Duodenal mucosa (tissue), 2 donors: ENCODE measurements around the gene ENOX2.

Experiments used
- H3K27ac ChIP-seq: one replicate; pipeline ENCODE4 v1.7.0; 2013; ENCODE audit warnings: low read depth, low read length
- H3K27me3 ChIP-seq, 2 donors: one replicate each; pipeline ENCODE4 v1.7.0; 2013; ENCODE audit warnings: low read length in 2 of 2, control low read depth in 1 of 2; ENCODE audit not compliant: insufficient read depth in 2 of 2, control insufficient read depth in 1 of 2
- H3K36me3 ChIP-seq, 2 donors: one replicate each; pipeline ENCODE4 v1.7.0; 2013; ENCODE audit warnings: low read length in 2 of 2, control low read depth in 1 of 2; ENCODE audit not compliant: insufficient read depth in 2 of 2, control insufficient read depth in 1 of 2
- H3K4me1 ChIP-seq, 2 donors: one replicate each; pipeline ENCODE4 v1.7.0; 2013; ENCODE audit warnings: low read length in 2 of 2, control low read depth in 1 of 2; ENCODE audit not compliant: insufficient read depth in 2 of 2, control insufficient read depth in 1 of 2
- H3K4me3 ChIP-seq, 2 donors: one replicate each; pipeline ENCODE4 v1.7.0; 2013; ENCODE audit warnings: low read length in 2 of 2, low read depth in 1 of 2
- H3K9ac ChIP-seq, 2 donors: one replicate each; pipeline ENCODE4 v1.7.0; 2013; ENCODE audit warnings: low read length in 2 of 2, low read depth in 1 of 2
- H3K9me3 ChIP-seq, 2 donors: one replicate each; pipeline ENCODE4 v1.7.0; 2013; ENCODE audit warnings: low read length in 2 of 2, control low read depth in 1 of 2; ENCODE audit not compliant: control insufficient read depth in 1 of 2

Gene ENOX2

DNA sequence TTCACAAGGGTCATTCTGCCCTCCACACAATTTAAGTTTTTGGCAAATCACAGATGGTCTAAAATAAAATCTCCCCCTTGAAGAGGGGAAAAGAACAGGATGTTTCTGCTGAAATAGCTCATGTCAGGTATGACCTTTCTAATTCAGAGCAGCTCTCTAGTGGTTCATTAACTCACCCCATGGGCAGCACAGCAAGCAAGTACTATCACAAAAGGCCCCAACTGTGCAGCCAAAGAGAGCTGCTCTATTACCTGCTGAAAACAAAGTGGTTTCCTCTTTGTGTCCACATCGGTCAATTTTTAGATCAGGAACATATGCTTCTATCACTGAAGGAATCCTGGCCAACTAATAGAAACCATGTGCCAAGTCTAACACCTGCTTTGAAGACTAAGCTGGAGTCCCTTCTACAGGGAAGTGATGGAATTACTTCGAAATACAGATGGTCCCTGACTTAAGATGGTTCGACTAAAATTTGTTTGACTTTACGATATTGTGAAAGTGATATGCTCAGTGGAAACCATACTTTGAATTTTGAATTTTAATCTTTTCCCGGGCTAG, 164.3 kb downstream of the ENOX2 start:
- H3K27me3 ChIP-seq, result no peaks in the 10 kb centered on the region
- no peaks in the 10 kb centered on the region for H3K4me1 ChIP-seq
- no peak overlapping the region for H3K27ac ChIP-seq
- no peak overlapping the region for H3K9ac ChIP-seq
- H3K36me3 ChIP-seq, result no peaks in the 10 kb centered on the region
- H3K4me3 ChIP-seq, result no peak overlapping the region
- H3K9me3 ChIP-seq, result no peaks in the 10 kb centered on the region

DNA sequence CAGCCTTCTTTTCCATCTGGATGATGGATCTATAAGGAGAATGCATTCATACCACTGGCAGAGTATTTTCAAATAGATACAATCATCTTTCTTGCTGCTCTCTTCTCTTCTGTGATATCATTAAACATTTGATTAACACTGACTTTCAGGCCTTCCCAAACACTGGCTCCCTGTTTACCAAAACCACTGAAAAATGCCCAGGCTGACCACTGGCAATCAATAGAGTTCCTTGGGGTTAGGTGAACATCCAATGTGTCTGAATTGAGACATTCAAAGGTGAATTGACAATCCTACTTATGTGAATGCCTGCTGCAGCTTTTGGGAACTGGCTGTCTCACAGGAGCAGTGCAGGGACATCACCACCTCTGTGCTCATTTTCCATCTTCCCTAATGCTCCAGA, 168.3 kb downstream of the ENOX2 start:
- Histone ChIP-seq H3K4me3 (no peak overlapping the region), H3K27ac (no peak overlapping the region), H3K4me1 (no peaks in the 10 kb centered on the region), H3K36me3 (no peaks in the 10 kb centered on the region), H3K9ac (no peak overlapping the region), H3K9me3 (no peaks in the 10 kb centered on the region), H3K27me3 (no peaks in the 10 kb centered on the region)

DNA sequence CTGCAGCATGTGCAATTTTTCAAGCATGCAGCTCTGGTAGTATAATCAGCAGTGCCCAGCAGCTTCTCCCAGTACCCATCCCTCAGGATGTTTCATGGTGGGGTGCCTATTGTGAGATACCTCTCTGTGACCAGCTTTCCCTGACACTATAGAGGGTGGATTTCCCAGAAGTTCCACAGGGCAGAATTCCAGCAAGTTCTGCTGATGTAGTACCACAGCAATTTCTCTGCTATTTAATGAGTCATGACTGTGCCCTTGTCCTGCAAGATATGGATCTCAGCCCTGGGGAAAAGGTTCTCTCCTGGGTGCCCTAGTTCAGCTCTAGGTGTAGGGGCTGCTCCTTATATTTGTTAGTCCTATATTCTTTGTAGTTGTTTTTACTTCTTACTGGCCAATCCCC, 174.8 kb downstream of the ENOX2 start:
- peaks cover 0 to 4% of the 10 kb centered on the region in 2 donors for H3K36me3 ChIP-seq
- no peaks in the 10 kb centered on the region for H3K27me3 ChIP-seq
- H3K4me1 ChIP-seq, result no peaks in the 10 kb centered on the region
- no peak overlapping the region for H3K27ac ChIP-seq
- H3K9ac ChIP-seq, result no peak overlapping the region
- H3K9me3 ChIP-seq, result peaks cover 5 to 8% of the 10 kb centered on the region in 2 donors
- no peak overlapping the region for H3K4me3 ChIP-seq

DNA sequence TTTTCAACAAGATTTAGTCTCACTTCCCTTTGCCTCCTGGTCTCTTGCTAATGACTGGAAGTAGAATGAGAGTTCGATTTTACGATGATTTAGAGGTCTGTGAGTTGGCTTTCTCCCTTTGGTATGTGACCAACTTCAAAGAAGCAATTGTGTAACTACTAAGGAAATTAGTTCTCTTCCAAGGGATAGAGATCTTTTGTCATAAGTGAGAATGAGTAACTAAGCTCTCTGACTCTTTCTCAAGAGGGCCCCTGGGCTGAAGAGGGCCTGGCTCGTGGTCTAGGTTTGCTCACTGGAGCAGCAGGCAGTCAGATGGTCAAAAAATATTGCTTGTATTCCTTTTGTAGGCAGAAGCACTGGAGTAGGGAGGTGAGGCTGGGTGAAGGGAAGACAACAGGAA, 176.3 kb downstream of the ENOX2 start:
- peaks cover 0 to 4% of the 10 kb centered on the region in 2 donors for H3K36me3 ChIP-seq
- H3K27ac ChIP-seq, result no peak overlapping the region
- H3K9me3 ChIP-seq, result peaks cover 5 to 8% of the 10 kb centered on the region in 2 donors
- H3K4me3 ChIP-seq, result no peak overlapping the region
- no peaks in the 10 kb centered on the region for H3K27me3 ChIP-seq
- no peak overlapping the region for H3K9ac ChIP-seq
- H3K4me1 ChIP-seq, result no peaks in the 10 kb centered on the region

DNA sequence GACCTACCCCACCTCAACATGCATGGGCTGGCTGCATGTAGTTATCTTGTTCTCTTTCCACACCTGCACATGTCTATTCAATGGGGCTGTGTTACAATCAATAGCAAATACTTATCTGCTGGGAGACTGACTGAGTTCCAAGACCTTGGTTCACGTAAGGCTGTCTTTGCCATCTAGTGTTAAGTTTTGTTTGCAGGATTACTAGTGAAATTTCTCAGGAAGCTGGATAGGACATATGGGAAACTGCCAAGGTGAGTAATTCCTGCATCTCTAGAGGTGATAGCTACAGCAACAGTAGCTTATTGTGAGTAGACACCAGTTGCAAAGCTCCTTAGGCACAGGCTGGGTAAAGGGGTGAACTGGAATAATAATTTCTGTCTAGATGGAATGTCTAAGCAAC, 177.5 kb downstream of the ENOX2 start:
- no peak overlapping the region for H3K27ac ChIP-seq
- peaks cover 5 to 8% of the 10 kb centered on the region in 2 donors for H3K9me3 ChIP-seq
- no peak overlapping the region for H3K4me3 ChIP-seq
- H3K27me3 ChIP-seq, result no peaks in the 10 kb centered on the region
- H3K36me3 ChIP-seq, result peaks cover 0 to 4% of the 10 kb centered on the region in 2 donors
- no peak overlapping the region for H3K9ac ChIP-seq
- no peaks in the 10 kb centered on the region for H3K4me1 ChIP-seq

DNA sequence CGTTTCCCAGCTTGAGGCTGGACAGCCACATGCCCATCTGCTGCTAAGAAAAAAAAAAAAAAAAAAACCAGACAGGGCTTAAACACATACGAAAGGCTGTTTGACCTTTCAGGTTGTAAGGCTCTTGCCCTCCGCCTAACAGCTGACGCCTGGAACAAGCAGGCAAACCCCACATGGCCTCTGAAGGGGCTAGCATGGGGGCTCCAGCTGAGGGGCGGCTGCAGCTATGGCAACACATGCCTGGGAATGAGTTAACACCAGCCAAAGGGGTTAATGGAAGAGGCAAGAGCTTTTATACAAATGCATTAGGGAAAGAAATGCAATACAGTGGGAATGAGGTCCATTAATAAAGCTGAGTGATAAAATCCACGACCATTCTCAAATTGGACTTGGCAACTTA, 183.6 kb downstream of the ENOX2 start:
- Histone ChIP-seq H3K36me3 (no peaks in the 10 kb centered on the region), H3K9ac (no peak overlapping the region), H3K4me1 (no peaks in the 10 kb centered on the region), H3K27ac (no peak overlapping the region), H3K9me3 (no peaks in the 10 kb centered on the region), H3K4me3 (no peak overlapping the region), H3K27me3 (no peaks in the 10 kb centered on the region)

DNA sequence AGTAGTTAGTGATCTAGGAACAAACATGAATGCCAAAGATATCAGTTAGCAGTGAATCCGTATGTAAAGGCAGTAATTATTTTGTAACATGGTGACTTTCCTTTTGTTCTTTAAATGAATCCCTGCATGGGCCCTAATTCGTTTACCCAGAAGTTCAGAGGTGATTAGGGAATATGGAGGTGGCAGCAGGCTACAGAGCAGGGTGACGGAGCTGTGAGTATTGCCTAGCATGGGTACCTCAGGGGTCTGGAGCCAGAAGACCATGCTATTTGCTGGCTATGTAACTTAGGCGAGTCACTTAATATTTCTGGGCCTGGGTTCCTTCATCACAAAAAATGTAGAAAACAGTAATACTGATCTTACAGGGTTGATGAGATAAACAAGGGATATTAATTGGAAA, 184.9 kb downstream of the ENOX2 start:
- Histone ChIP-seq H3K36me3 (no peaks in the 10 kb centered on the region), H3K4me1 (no peaks in the 10 kb centered on the region), H3K9me3 (no peaks in the 10 kb centered on the region), H3K27me3 (no peaks in the 10 kb centered on the region), H3K4me3 (no peak overlapping the region), H3K9ac (no peak overlapping the region), H3K27ac (no peak overlapping the region)

DNA sequence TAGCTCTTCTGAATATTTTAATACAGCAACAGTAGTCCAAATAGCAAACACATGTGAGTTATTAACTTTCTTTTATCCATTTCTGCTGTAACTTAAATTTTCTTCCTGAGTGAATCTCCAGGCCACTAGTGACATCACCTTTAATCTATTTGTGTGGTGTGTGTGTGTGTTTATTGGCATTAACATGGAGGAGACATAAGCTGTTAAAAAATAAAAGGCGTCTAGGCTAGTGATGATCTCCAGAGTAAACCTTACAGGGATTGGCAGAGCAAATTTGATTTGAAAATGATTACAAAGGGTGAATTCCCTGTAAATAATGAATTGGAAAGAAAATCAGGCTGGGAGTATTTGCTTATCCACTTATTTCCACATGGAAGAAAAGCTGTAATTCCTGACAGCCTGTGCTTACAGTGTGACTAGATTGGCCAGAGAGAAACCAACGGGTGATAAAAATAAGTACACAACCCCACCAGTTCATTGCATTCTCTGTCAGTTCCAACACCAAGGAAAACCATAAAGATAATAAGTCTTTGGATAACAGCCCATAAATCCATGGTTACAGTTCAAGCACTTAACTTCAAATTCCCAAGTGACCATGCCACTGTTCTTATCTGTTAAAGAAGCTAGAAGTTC, 186.1 kb downstream of the ENOX2 start:
- H3K36me3 ChIP-seq, result no peaks in the 10 kb centered on the region
- no peak overlapping the region for H3K27ac ChIP-seq
- no peaks in the 10 kb centered on the region for H3K9me3 ChIP-seq
- H3K27me3 ChIP-seq, result no peaks in the 10 kb centered on the region
- no peak overlapping the region for H3K4me3 ChIP-seq
- H3K4me1 ChIP-seq, result no peaks in the 10 kb centered on the region
- no peak overlapping the region for H3K9ac ChIP-seq

DNA sequence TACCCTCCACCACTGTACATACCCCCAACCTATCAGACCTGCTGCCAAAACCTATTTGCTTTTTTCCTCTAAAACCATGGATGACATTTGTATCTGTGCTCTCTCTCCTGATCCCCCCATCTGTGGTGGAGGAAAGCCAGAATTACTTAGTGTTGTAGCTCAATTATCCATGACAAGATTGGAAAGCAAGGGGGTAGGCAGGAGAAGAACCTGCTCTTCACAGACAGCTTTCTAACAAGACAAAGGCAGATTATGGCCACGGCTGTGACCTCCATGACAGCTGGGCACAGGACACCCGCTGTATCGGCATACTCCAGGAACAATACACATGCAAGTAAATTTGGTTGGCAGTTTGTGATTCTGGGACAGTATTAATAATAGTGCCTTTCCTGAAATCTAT, 186.7 kb downstream of the ENOX2 start:
- no peaks in the 10 kb centered on the region for H3K9me3 ChIP-seq
- H3K27ac ChIP-seq, result no peak overlapping the region
- no peaks in the 10 kb centered on the region for H3K36me3 ChIP-seq
- no peak overlapping the region for H3K9ac ChIP-seq
- H3K4me3 ChIP-seq, result no peak overlapping the region
- no peaks in the 10 kb centered on the region for H3K4me1 ChIP-seq
- H3K27me3 ChIP-seq, result no peaks in the 10 kb centered on the region

DNA sequence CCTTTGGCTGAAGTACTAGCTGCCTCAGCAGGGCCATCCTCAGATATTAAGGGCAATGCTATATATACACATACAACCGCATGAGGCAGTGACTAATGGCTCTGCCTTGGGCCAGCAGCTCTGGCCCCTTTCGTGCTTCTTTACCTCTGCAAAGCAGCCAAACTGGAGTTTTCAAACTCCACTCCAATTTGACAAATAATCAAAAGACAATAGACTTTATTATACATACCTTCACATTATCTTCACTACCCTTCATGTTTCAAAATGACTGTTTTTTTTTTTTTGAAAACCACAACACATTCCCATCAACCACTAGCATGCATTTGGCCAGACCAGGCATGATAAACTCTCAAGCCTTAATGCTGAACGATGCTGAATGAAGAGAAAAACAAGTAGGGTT, 187.7 kb downstream of the ENOX2 start:
- no peaks in the 10 kb centered on the region for H3K36me3 ChIP-seq
- no peak overlapping the region for H3K27ac ChIP-seq
- no peaks in the 10 kb centered on the region for H3K27me3 ChIP-seq

More for the DNA sequence above, 187.7 kb downstream of the ENOX2 start:
- no peaks in the 10 kb centered on the region for H3K4me1 ChIP-seq
- no peak overlapping the region for H3K9ac ChIP-seq
- H3K9me3 ChIP-seq, result no peaks in the 10 kb centered on the region
- no peak overlapping the region for H3K4me3 ChIP-seq
